Stimulated activated naive B cell treated with anti-CD40 and anti-IgM and Interleukin-4, amounts not matched to agents 10 μg/mL and 1 μg/mL and 100 μg/mL, for 72 hours (primary cell): ENCODE results near the gene HSPA5.

Experiments
- ATAC-seq, 2 donors: fragments of 150-1000 bp; cut with Tn5 transposase; replicated peaks; 2 replicates each; pipeline ENCODE4 v1.10.0; 2021; ENCODE audit warnings: moderate library complexity in 1 of 2
- DNase-seq: peaks from one replicate; pipeline ENCODE4 v3.0.0; 2021
- H3K27ac Mint-ChIP-seq: one replicate; pipeline ENCODE4 v1.8.0; 2022; ENCODE audit warnings: mild to moderate bottlenecking, mixed read lengths
- H3K27me3 Mint-ChIP-seq, 2 donors: one replicate each; pipeline ENCODE4 v1.8.0; 2022; ENCODE audit warnings: mixed read lengths in 2 of 2
- H3K36me3 Mint-ChIP-seq, 2 donors: one replicate each; pipeline ENCODE4 v1.8.0; 2022; ENCODE audit warnings: mixed read lengths in 2 of 2, mild to moderate bottlenecking in 1 of 2
- H3K4me1 Mint-ChIP-seq, 2 donors: one replicate each; pipeline ENCODE4 v1.8.0; 2022; ENCODE audit warnings: mixed read lengths in 2 of 2, mild to moderate bottlenecking in 1 of 2
- H3K4me3 Mint-ChIP-seq, 2 donors: one replicate each; pipeline ENCODE4 v1.8.0; 2022; ENCODE audit warnings: mild to moderate bottlenecking in 2 of 2, mixed read lengths in 2 of 2, moderate library complexity in 1 of 2
- H3K9me3 Mint-ChIP-seq, 2 donors: one replicate each; pipeline ENCODE4 v1.8.0; 2022; ENCODE audit warnings: mixed read lengths in 2 of 2, mild to moderate bottlenecking in 1 of 2

The HSPA5 gene

GRCh38 chr9:125260561-125260960 is 19.4 kb upstream of the HSPA5 start:
- H3K36me3 Mint-ChIP-seq: peaks cover 6 to 20% of the 10 kb centered on the region in 2 donors
- ATAC-seq (no peak), DNase-seq (no peak)
- peak overlapping the region; percentile 98 to 99 for H3K4me3 Mint-ChIP-seq
- no peaks in the 10 kb centered on the region for H3K27me3 Mint-ChIP-seq
- peak overlapping the region; percentile 99 for H3K27ac Mint-ChIP-seq
- H3K9me3 Mint-ChIP-seq: no peaks in the 10 kb centered on the region
- H3K4me1 Mint-ChIP-seq: peaks cover 22 to 50% of the 10 kb centered on the region in 2 donors

- DNase-seq: no peak
- no peak overlapping the region for H3K4me3 Mint-ChIP-seq
- peak overlapping the region; percentile 99 for H3K27ac Mint-ChIP-seq
- no peak for ATAC-seq
- peaks cover 15 to 37% of the 10 kb centered on the region in 2 donors for H3K4me1 Mint-ChIP-seq
- peaks cover 0 to 12% of the 10 kb centered on the region in 2 donors for H3K36me3 Mint-ChIP-seq
- H3K9me3 Mint-ChIP-seq: no peaks in the 10 kb centered on the region
- H3K27me3 Mint-ChIP-seq: no peaks in the 10 kb centered on the region
Measured at GRCh38 chr9:125258832-125259534, 17.8 kb upstream of the HSPA5 start.

DNA sequence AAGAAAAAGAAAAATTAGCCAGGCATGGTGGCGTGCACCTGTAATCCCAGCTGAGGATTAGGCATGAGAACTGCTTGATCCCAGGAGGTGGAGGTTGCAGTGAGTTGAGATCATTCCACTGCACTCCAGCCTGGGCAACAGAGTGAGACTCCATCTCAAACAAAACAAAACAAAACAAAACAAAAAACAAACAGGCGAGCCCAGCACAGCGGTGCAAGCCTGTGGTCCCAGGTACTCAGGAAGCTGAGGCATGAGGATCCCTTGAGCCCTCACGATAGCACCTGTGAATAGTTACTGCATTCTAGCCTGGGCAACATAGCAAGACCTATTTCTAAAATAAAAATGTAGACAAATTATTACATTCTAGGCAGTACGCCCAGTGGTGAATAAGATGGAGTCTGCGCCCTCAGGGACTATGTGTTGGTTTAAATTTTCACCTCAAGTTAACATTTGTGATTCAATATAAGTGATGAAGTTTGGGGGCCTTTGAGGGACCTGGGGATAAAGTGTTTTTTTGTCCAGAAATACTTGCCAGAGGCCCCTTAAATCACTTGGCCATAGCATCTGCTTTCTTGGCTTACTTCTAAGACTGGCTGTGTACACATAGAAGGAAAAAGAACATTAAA is 17.1 kb upstream of the HSPA5 start:
- DNase-seq (no peak), ATAC-seq (no peak)
- Mint-ChIP-seq H3K36me3 (peaks cover 0 to 6% of the 10 kb centered on the region in 2 donors), H3K4me3 (no peak overlapping the region), H3K27ac (no peak overlapping the region), H3K4me1 (peaks cover 11 to 30% of the 10 kb centered on the region in 2 donors), H3K27me3 (no peaks in the 10 kb centered on the region), H3K9me3 (no peaks in the 10 kb centered on the region)

DNA sequence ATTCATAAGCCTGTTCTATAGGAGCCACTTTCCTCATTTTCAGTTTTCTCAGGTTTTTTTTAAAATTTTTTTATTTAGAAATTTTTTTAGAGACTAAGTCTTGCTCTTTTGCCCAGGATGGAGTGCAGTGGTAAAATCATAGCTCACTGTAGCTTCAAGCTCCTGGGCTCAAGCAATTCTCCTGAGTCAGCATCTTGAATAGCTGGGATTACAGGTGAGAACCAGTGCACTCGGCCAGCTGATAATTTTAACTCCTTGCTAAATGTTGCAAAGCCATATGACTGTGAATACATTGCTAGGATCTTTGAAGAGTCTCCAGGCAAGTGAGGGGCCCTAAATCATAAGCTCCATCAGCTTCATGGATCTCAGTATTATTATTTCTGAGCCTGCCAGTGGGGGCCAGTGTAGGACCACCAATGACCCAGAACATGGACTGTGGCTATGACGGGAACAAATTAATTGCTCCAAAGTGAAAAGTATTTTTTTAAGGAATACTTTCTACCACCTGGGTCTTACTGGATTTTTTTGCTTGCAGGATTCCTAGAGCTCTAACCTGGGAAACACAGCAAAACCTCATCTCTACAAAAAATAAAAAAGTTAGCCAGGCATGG is 14.7 kb upstream of the HSPA5 start:
- no peak overlapping the region for H3K4me3 Mint-ChIP-seq
- ATAC-seq: no peak
- H3K27ac Mint-ChIP-seq: no peak overlapping the region
- H3K36me3 Mint-ChIP-seq: no peaks in the 10 kb centered on the region
- H3K9me3 Mint-ChIP-seq: no peaks in the 10 kb centered on the region
- no peaks in the 10 kb centered on the region for H3K27me3 Mint-ChIP-seq
- DNase-seq: no peak
- H3K4me1 Mint-ChIP-seq: peaks cover 6 to 18% of the 10 kb centered on the region in 2 donors

GRCh38 chr9:125254231-125254630 is 13.1 kb upstream of the HSPA5 start:
- H3K27me3 Mint-ChIP-seq: no peaks in the 10 kb centered on the region
- H3K27ac Mint-ChIP-seq: no peak overlapping the region
- no peak for ATAC-seq
- no peak for DNase-seq
- no peak overlapping the region for H3K4me3 Mint-ChIP-seq
- no peaks in the 10 kb centered on the region for H3K36me3 Mint-ChIP-seq
- no peaks in the 10 kb centered on the region for H3K9me3 Mint-ChIP-seq
- peaks cover under 1 to 5% of the 10 kb centered on the region in 2 donors for H3K4me1 Mint-ChIP-seq

GRCh38 chr9:125246261-125246667 is 5.1 kb upstream of the HSPA5 start:
- no peak overlapping the region for H3K4me3 Mint-ChIP-seq
- H3K36me3 Mint-ChIP-seq: peaks cover under 1 to 7% of the 10 kb centered on the region in 2 donors
- DNase-seq (no peak), ATAC-seq (no peak)
- no peaks in the 10 kb centered on the region for H3K9me3 Mint-ChIP-seq
- H3K27ac Mint-ChIP-seq: no peak overlapping the region
- H3K4me1 Mint-ChIP-seq: peaks cover under 1 to 5% of the 10 kb centered on the region in 2 donors
- no peaks in the 10 kb centered on the region for H3K27me3 Mint-ChIP-seq

DNA sequence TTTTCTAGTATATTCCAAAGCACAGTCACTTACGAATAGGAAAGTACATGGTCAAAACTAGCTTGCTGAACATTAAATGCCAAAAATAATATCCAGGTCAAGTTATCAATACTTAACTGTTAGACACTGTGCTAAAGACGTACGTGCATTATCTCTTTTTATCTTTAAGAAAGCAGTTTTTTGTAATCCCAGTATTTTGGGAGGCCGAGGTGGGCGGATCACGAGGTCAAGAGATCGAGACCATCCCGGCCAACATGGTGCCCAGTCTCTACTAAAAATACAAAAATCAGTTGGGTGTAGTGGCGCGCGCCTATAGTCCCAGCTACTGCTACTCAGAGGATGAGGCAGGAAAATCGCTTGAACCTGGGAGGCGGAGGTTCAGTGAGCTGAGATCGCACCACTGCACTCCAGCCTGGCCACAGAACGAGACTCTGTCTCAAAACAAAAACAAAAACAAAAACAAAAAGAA is 2.7 kb upstream of the HSPA5 start:
- Mint-ChIP-seq H3K27ac (no peak overlapping the region), H3K4me3 (no peak overlapping the region), H3K4me1 (peaks cover 8 to 19% of the 10 kb centered on the region in 2 donors), H3K36me3 (peaks cover 13 to 16% of the 10 kb centered on the region in 2 donors), H3K9me3 (no peaks in the 10 kb centered on the region), H3K27me3 (no peaks in the 10 kb centered on the region)
- no peak for ATAC-seq
- DNase-seq: no peak

- peak; percentile 10 to 17 for ATAC-seq
- H3K36me3 Mint-ChIP-seq: peaks cover 24 to 26% of the 10 kb centered on the region in 2 donors
- DNase-seq: no peak
Measured at GRCh38 chr9:125241863-125242739, 958 bp upstream of the HSPA5 start.

DNA sequence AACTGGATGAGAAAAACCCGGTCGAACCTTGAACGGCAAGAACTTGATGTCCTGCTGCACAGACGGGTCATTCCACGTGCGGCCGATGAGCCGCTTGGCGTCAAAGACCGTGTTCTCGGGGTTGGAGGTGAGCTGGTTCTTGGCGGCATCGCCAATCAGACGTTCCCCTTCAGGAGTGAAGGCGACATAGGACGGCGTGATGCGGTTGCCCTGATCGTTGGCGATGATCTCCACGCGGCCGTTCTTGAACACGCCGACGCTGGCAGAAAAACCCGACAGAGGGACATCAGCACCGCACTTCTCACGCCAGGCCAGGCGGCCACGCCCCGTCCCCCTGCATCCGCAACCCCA is 519 bp downstream of the HSPA5 start:
- no peaks in the 10 kb centered on the region for H3K9me3 Mint-ChIP-seq
- H3K27ac Mint-ChIP-seq: peak overlapping the region; percentile 97
- H3K36me3 Mint-ChIP-seq: peaks cover 35 to 39% of the 10 kb centered on the region in 2 donors
- H3K4me1 Mint-ChIP-seq: peaks cover 23 to 48% of the 10 kb centered on the region in 2 donors
- peak; percentile 10 to 12 for ATAC-seq
- H3K27me3 Mint-ChIP-seq: no peaks in the 10 kb centered on the region
- peak overlapping the region; percentile 90 to 97 for H3K4me3 Mint-ChIP-seq
- no peak for DNase-seq

More at GRCh38 chr9:125241863-125242739, 958 bp upstream of the HSPA5 start:
- H3K4me3 Mint-ChIP-seq: peak overlapping the region; percentile 90 to 97
- H3K9me3 Mint-ChIP-seq: no peaks in the 10 kb centered on the region
- peak overlapping the region; percentile 97 for H3K27ac Mint-ChIP-seq
- no peaks in the 10 kb centered on the region for H3K27me3 Mint-ChIP-seq
- peaks cover 13 to 36% of the 10 kb centered on the region in 2 donors for H3K4me1 Mint-ChIP-seq

GRCh38 chr9:125239631-125240597 is 1.2 kb downstream of the HSPA5 start:
- H3K9me3 Mint-ChIP-seq: no peaks in the 10 kb centered on the region
- H3K4me1 Mint-ChIP-seq: peaks cover 29 to 55% of the 10 kb centered on the region in 2 donors
- ATAC-seq: no peak
- H3K27me3 Mint-ChIP-seq: no peaks in the 10 kb centered on the region
- peak overlapping the region; percentile 59 for H3K27ac Mint-ChIP-seq
- H3K4me3 Mint-ChIP-seq: peak overlapping the region; percentile 90 to 97
- H3K36me3 Mint-ChIP-seq: peaks cover 40 to 45% of the 10 kb centered on the region in 2 donors
- DNase-seq: no peak

- peaks cover 40 to 45% of the 10 kb centered on the region in 2 donors for H3K36me3 Mint-ChIP-seq
- no peak for DNase-seq
- H3K9me3 Mint-ChIP-seq: no peaks in the 10 kb centered on the region
- H3K27me3 Mint-ChIP-seq: no peaks in the 10 kb centered on the region
- peak overlapping the region; percentile 84 for H3K27ac Mint-ChIP-seq
- peaks cover 29 to 55% of the 10 kb centered on the region in 2 donors for H3K4me1 Mint-ChIP-seq
- H3K4me3 Mint-ChIP-seq: peak overlapping the region; percentile 90 to 97
- no peak for ATAC-seq
Measured at GRCh38 chr9:125238915-125239446, 2.2 kb downstream of the HSPA5 start.

DNA sequence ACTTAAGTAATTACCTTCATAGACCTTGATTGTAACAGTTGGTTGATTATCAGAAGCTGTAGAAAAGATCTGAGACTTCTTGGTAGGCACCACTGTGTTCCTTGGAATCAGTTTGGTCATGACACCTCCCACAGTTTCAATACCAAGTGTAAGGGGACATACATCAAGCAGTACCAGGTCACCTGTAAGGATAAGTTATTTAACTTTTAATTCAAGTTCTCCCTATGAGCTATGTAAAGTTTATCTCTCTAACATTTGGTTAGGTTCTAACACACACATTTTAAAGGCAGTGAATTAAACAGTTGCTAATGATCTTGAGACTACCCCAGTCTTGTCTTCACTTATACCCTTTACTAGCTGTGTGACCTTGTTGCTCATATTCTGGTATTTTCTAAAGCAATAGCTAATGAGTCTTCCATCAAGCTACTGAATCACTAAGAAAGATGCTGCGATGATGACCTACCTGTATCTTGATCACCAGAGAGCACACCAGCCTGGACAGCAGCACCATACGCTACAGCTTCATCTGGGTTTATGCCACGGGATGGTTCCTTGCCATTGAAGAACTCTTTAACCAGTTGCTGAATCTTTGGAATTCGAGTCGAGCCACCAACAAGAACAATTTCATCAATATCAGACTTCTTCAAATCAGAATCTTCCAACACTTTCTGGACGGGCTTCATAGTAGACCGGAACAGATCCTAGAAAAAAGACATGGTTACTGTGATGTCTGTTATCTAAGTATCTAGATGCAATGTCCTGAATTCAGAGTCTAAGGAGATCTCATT is 2.8 kb downstream of the HSPA5 start:
- Mint-ChIP-seq H3K4me3 (peak overlapping the region; percentile 90 to 97), H3K27ac (peak overlapping the region; percentile 67), H3K27me3 (no peaks in the 10 kb centered on the region), H3K4me1 (peaks cover 29 to 55% of the 10 kb centered on the region in 2 donors), H3K36me3 (peaks cover 40 to 50% of the 10 kb centered on the region in 2 donors), H3K9me3 (no peaks in the 10 kb centered on the region)
- no peak for ATAC-seq
- no peak for DNase-seq
